ENCODE data around the gene VSIG10L2. TPM values are rescaled to one million over a fixed set of nuclear protein-coding genes. Genes with fewer than 3 reads are reported as not detected.

The VSIG10L2 gene
- total RNA-seq, 4 donors from 2014 or later = 1.4 to 7.2 (median 4.5) TPM

GRCh38 chr11:125960771-125961170 lies 14.9 kb downstream of the VSIG10L2 start:
- 77 to 78% methylated on average over 6 of the region's 6 CpGs for WGBS, 2 donors
- intact Hi-C loops (cut with DNase I; ENCODE audit: low total_unique reads) = no loop called here
- TF ChIP-seq POLR2A (IDR thresholded peaks at IDR 0.05) = no peak
- TF ChIP-seq CTCF (IDR thresholded peaks at IDR 0.05) = no peak
- peak in 1 of 2 donors; percentile 64 for DNase-seq (ENCODE audit: low spot score in 2 of 2)
- no peak overlapping the region for H3K4me3 ChIP-seq (ENCODE audit: low read depth, poor library complexity, severe bottlenecking)

DNA sequence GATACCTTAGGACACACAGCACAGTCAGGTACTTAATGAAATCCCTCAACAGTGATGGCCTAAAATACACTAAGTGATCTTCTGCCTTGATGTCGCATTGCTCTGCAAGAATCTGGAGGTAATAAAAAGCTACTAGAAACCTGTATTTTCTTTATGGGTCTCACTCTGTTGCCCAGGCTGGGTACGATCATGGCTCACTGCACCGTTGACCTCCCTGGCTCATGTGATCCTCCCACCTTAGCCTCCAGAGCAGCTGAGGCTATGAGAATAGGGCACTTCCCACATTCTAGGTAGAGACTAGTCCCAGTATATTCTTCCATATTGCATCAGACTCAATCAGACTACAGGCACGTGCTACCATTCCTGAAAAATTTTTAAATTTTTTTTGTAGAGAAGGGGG lies 21.7 kb downstream of the VSIG10L2 start:
- TF ChIP-seq POLR2A (IDR thresholded peaks at IDR 0.05) (no peak), CTCF (IDR thresholded peaks at IDR 0.05) (no peak)
- H3K4me3 ChIP-seq (ENCODE audit: low read depth, poor library complexity, severe bottlenecking) = no peak overlapping the region
- intact Hi-C loops (cut with DNase I; ENCODE audit: low total_unique reads) = no loop called here
- 92 to 95% methylated on average over 4 of the region's 4 CpGs for WGBS, 2 donors
- DNase-seq (ENCODE audit: low spot score in 2 of 2) = no peak

DNA sequence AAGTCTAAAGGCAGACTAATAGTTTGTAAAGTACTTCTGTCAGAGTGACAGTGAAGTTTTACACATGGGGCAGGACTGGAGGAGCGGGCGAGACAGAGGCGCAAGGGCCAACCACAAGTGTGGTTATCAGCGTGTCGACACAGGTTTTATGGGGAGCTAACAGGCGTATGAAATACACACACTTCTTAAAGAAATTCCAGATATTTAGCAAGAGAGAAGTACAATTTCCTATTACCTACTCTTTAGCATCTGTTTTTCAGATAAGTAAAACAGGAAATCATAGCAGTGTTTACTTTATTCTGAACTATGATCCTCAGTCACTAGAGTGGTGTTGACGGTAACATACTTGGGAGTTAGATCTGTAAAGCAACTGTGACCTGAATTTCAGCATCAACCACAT lies 22.5 kb downstream of the VSIG10L2 start:
- DNase-seq (ENCODE audit: low spot score in 2 of 2) = no peak
- no peak overlapping the region for H3K4me3 ChIP-seq (ENCODE audit: low read depth, poor library complexity, severe bottlenecking)
- intact Hi-C loops (cut with DNase I; ENCODE audit: low total_unique reads) = no loop called here
- WGBS, 2 donors = 43 to 49% methylated on average over 7 of the region's 7 CpGs
- TF ChIP-seq POLR2A (IDR thresholded peaks at IDR 0.05) (no peak), CTCF (IDR thresholded peaks at IDR 0.05) (no peak)

DNA sequence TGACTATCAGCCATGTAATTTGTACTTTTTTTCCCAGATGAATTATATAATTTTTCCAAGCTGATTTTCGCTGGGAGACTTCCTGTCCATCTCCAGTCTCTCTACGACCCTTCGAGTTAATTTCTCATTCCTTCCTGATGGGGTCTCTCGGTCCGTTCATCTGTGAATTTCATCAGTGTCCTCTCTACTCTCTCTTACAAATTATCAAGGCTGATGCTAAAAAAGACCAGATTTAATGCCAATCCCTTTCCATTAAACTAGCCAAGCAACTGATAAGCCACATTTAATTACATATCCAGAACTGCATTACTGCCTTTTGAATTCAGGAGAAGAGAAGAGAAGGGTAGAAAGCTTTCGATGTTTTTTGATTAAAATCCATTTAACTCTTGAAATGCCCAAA lies 25.8 kb downstream of the VSIG10L2 start:
- no peak overlapping the region for H3K4me3 ChIP-seq (ENCODE audit: low read depth, poor library complexity, severe bottlenecking)
- no peak for TF ChIP-seq POLR2A (IDR thresholded peaks at IDR 0.05)
- TF ChIP-seq CTCF (IDR thresholded peaks at IDR 0.05) = no peak
- 71 to 77% methylated on average over 6 of the region's 6 CpGs for WGBS, 2 donors
- no peak for DNase-seq (ENCODE audit: low spot score in 2 of 2)
- intact Hi-C loops (cut with DNase I; ENCODE audit: low total_unique reads) = no loop called here

DNA sequence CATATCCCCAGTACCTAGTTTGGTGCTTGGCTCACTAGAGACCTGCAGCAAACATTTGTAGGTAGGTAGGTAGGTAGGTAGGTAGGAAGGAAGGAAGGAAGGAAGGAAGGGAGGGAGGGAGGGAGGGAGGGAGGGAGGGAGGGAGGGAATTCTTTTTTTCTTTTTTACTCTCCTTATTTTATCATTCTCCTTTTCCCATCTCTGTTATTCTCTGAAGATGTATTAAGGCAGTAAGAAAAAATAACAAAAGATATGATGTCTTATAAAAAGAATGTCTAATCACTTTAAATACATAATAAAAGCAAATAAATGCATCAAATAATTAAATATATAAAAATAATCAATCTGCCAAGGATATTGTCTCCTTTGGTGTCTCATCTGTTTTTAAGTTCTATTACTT lies 28.4 kb downstream of the VSIG10L2 start:
- TF ChIP-seq POLR2A (IDR thresholded peaks at IDR 0.05) (no peak), CTCF (IDR thresholded peaks at IDR 0.05) (no peak)
- intact Hi-C loops (cut with DNase I; ENCODE audit: low total_unique reads) = no loop called here
- no peak for DNase-seq (ENCODE audit: low spot score in 2 of 2)
- no peak overlapping the region for H3K4me3 ChIP-seq (ENCODE audit: low read depth, poor library complexity, severe bottlenecking)

- 89 to 93% methylated on average over 6 of the region's 6 CpGs for WGBS, 2 donors
- no peak overlapping the region for H3K4me3 ChIP-seq (ENCODE audit: low read depth, poor library complexity, severe bottlenecking)
- DNase-seq (ENCODE audit: low spot score in 2 of 2) = no peak
- TF ChIP-seq CTCF (IDR thresholded peaks at IDR 0.05) (no peak), POLR2A (IDR thresholded peaks at IDR 0.05) (no peak)
- intact Hi-C loops (cut with DNase I; ENCODE audit: low total_unique reads) = no loop called here
These were observed 29.8 kb downstream of the VSIG10L2 start for GRCh38 chr11:125975634-125976033.
